Vagina (tissue), 2 donors: ENCODE measurements around the gene PRCC. TPM values are rescaled to one million over a fixed set of nuclear protein-coding genes. Genes with fewer than 3 reads are reported as not detected.

Source experiments
- DNase-seq, 2 donors: peaks; one replicate each; pipeline ENCODE4 v3.0.0-alpha.2; 2017; ENCODE audit errors: extremely low spot score in 2 of 2
- H3K27ac ChIP-seq: fragments of 200-600 bp; sonication (generic); one replicate; pipeline ENCODE4 v1.5.1; 2019
- H3K27me3 ChIP-seq: fragments of 200-600 bp; sonication (generic); one replicate; pipeline ENCODE4 v1.5.1; 2019
- H3K36me3 ChIP-seq, 2 donors: fragments of 200-600 bp; sonication (generic); one replicate each; pipeline ENCODE4 v1.5.1; 2017 to 2019
- H3K4me1 ChIP-seq: fragments of 200-600 bp; sonication (generic); one replicate; pipeline ENCODE4 v1.5.1; 2019
- H3K4me3 ChIP-seq, 2 donors: fragments of 200-600 bp; sonication (generic); 1 replicate in 1 of 2; 2 replicates in 1 of 2; pipeline ENCODE4 v1.5.1; 2016 to 2019
- H3K9me3 ChIP-seq: fragments of 200-600 bp; sonication (generic); one replicate; pipeline ENCODE4 v1.5.1; 2019
- CTCF ChIP-seq, 3 experiments: fragments of 450-650 bp in 2 of 3; fragments of 200-600 bp in 1 of 3; sonication (generic) in 1 of 3; IDR thresholded peaks; one replicate each; pipeline ENCODE4 v1.5.1; 2017 to 2019; ENCODE audit warnings: antibody characterized with exemption in 3 of 3, mild to moderate bottlenecking in 2 of 3, moderate library complexity in 2 of 3
- POLR2A ChIP-seq, 2 donors: fragments of 450-650 bp; IDR thresholded peaks; one replicate each; pipeline ENCODE4 v1.6.1; 2017; ENCODE audit warnings: antibody characterized with exemption in 2 of 2, mild to moderate bottlenecking in 2 of 2, moderate library complexity in 2 of 2
- POLR2AphosphoS5 ChIP-seq, 2 donors: sonication (generic); formaldehyde crosslinking; IDR thresholded peaks; one replicate each; pipeline ENCODE4 v1.9.0; 2017; ENCODE audit warnings: antibody characterized with exemption in 2 of 2, mild to moderate bottlenecking in 2 of 2, low read depth in 1 of 2; ENCODE audit not compliant: insufficient read depth in 1 of 2
- intact Hi-C: fragments of 100-400 bp; cut with DNase I; formaldehyde crosslinking; loops from one replicate; pipeline ENCODE4 v1.15.1; 2023
- total RNA-seq: library from RNA; depleted of rRNA; stranded (reverse); fragments of >200 nt; gene quantifications from one replicate; pipeline ENCODE4 v1.2.3, GENCODE V29; 2016

Gene PRCC
- total RNA-seq, 1 donor from 2014 or later = 30.4 TPM

- no peaks in the 10 kb centered on the region for H3K27me3 ChIP-seq
- no peaks in the 10 kb centered on the region for H3K9me3 ChIP-seq
- TF ChIP-seq POLR2AphosphoS5 (IDR thresholded peaks at IDR 0.05; ENCODE audit: insufficient read depth in 1 of 2, low read depth in 1 of 2) (no peak), CTCF (IDR thresholded peaks at IDR 0.05) (no peak), POLR2A (IDR thresholded peaks at IDR 0.05) (no peak)
- no peak overlapping the region for H3K27ac ChIP-seq
- no peak for DNase-seq
- peaks cover 20% of the 10 kb centered on the region for H3K4me1 ChIP-seq
- intact Hi-C loops = no loop called here
- peaks cover 0 to 15% of the 10 kb centered on the region in 2 donors for H3K36me3 ChIP-seq
- H3K4me3 ChIP-seq = no peak overlapping the region
These were observed 33.2 kb upstream of the PRCC start for GRCh38 chr1:156733989-156734584.

- no peak for DNase-seq
- intact Hi-C loops = no loop called here
- peaks cover 0 to 31% of the 10 kb centered on the region in 2 donors for H3K36me3 ChIP-seq
These were observed 28.9 kb upstream of the PRCC start for GRCh38 chr1:156738407-156738806.

GRCh38 chr1:156738916-156739315 lies 28.4 kb upstream of the PRCC start:
- H3K27me3 ChIP-seq = no peaks in the 10 kb centered on the region
- peaks cover 0 to 36% of the 10 kb centered on the region in 2 donors for H3K36me3 ChIP-seq
- H3K4me1 ChIP-seq = peaks cover 21% of the 10 kb centered on the region
- H3K27ac ChIP-seq = no peak overlapping the region
- intact Hi-C loops = no loop called here
- H3K4me3 ChIP-seq = no peak overlapping the region
- no peak for DNase-seq
- H3K9me3 ChIP-seq = no peaks in the 10 kb centered on the region
- TF ChIP-seq POLR2A (IDR thresholded peaks at IDR 0.05) (no peak), POLR2AphosphoS5 (IDR thresholded peaks at IDR 0.05; ENCODE audit: insufficient read depth in 1 of 2, low read depth in 1 of 2) (no peak), CTCF (IDR thresholded peaks at IDR 0.05) (no peak)

More at GRCh38 chr1:156738407-156738806, 28.9 kb upstream of the PRCC start:
- no peaks in the 10 kb centered on the region for H3K9me3 ChIP-seq
- no peaks in the 10 kb centered on the region for H3K27me3 ChIP-seq
- no peak overlapping the region for H3K4me3 ChIP-seq
- H3K4me1 ChIP-seq = peaks cover 21% of the 10 kb centered on the region
- TF ChIP-seq CTCF (IDR thresholded peaks at IDR 0.05) (no peak), POLR2A (IDR thresholded peaks at IDR 0.05) (no peak), POLR2AphosphoS5 (IDR thresholded peaks at IDR 0.05; ENCODE audit: insufficient read depth in 1 of 2, low read depth in 1 of 2) (no peak)
- H3K27ac ChIP-seq = no peak overlapping the region

DNA sequence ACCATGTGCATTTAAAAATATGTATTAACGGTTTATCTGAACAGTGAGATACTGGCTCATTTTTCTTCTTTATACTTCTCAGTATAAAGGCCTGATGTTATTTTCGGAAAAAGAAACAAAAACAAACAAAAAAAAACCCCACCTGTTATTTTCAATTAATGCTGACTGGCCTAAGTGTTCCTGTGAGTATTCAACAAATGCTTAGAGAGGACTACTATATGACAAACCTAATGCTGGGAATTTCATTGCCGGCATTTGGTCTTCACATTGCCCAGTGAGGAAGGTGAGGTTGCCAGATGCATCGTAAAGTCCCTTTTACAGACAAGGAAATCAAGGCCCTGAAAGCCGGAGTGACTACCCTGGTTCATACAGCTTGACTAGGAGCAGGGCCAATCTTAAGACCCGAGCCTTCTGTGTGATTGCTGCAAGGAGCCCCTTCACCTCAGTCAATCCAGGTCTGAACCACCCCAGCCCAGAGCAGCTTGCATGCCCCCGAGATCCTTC lies 27.0 kb upstream of the PRCC start:
- no peak for TF ChIP-seq CTCF (IDR thresholded peaks at IDR 0.05)
- no peak for TF ChIP-seq POLR2A (IDR thresholded peaks at IDR 0.05)
- no peak for TF ChIP-seq POLR2AphosphoS5 (IDR thresholded peaks at IDR 0.05; ENCODE audit: insufficient read depth in 1 of 2, low read depth in 1 of 2)
- no peaks in the 10 kb centered on the region for H3K9me3 ChIP-seq
- H3K36me3 ChIP-seq = peaks cover 0 to 43% of the 10 kb centered on the region in 2 donors
- peak overlapping the region; percentile 80 for H3K27ac ChIP-seq
- no peak for DNase-seq
- H3K27me3 ChIP-seq = no peaks in the 10 kb centered on the region
- peak overlapping the region; percentile 55 to 57 for H3K4me3 ChIP-seq
- peaks cover 28% of the 10 kb centered on the region for H3K4me1 ChIP-seq
- intact Hi-C loops = no loop called here
